MCF 10A (cell line): ENCODE results near the gene MLC1. TPM values are rescaled to one million over a fixed set of nuclear protein-coding genes. Genes with fewer than 3 reads are reported as not detected.

Experiments used
- BruUV-seq: library from RNA; stranded (reverse); fragments of 400-500 nt; replicated peaks from 2 replicates; lab custom pipeline; 2021; lab: Mats Ljungman, UMichigan
- CTCF ChIA-PET: fragments of 300-600 bp; sonication (Branson Sonifier 250); formaldehyde crosslinking; extraction: SDS; loops from one replicate; lab custom pipeline; 2021; ENCODE audit warnings: antibody characterized with exemption, inconsistent platforms; lab: Yijun Ruan, JAX
- POLR2A ChIA-PET: fragments of 300-600, 350-650 bp; sonication (Branson Sonifier 250); formaldehyde crosslinking; extraction: SDS; loops from one replicate; lab custom pipeline; 2020; ENCODE audit warnings: antibody characterized with exemption, inconsistent platforms; lab: Yijun Ruan, JAX
- DNase-seq: peaks from one replicate; pipeline ENCODE4 v3.0.0-alpha.2; 2018; ENCODE audit not compliant: unreplicated experiment
- H3K27ac Mint-ChIP-seq: one replicate; pipeline ENCODE4 v1.8.0; 2022; ENCODE audit warnings: mild to moderate bottlenecking, low read depth, mixed read lengths; ENCODE audit not compliant: unreplicated experiment
- H3K27me3 Mint-ChIP-seq: one replicate; pipeline ENCODE4 v1.8.0; 2022; ENCODE audit warnings: mixed read lengths; ENCODE audit not compliant: insufficient read depth, unreplicated experiment
- H3K36me3 Mint-ChIP-seq: one replicate; pipeline ENCODE4 v1.8.0; 2022; ENCODE audit warnings: mild to moderate bottlenecking, moderate library complexity, mixed read lengths; ENCODE audit not compliant: insufficient read depth, unreplicated experiment
- H3K4me1 Mint-ChIP-seq: one replicate; pipeline ENCODE4 v1.8.0; 2022; ENCODE audit warnings: mixed read lengths; ENCODE audit not compliant: insufficient read depth, unreplicated experiment
- H3K4me3 Mint-ChIP-seq: one replicate; pipeline ENCODE4 v1.8.0; 2022; ENCODE audit warnings: mild to moderate bottlenecking, moderate library complexity, mixed read lengths; ENCODE audit not compliant: unreplicated experiment
- H3K9me3 Mint-ChIP-seq: one replicate; pipeline ENCODE4 v1.8.0; 2022; ENCODE audit warnings: mixed read lengths; ENCODE audit not compliant: unreplicated experiment
- intact Hi-C: fragments of 100-400 bp; cut with micrococcal nuclease; formaldehyde crosslinking; loops from 2 replicates; pipeline ENCODE4 v1.14.1; 2022
- total RNA-seq: library from RNA; stranded (reverse); gene quantifications from 2 replicates; pipeline ENCODE4 v1.2.3, GENCODE V29; 2022
- TF ChIP-seq, protein P1 (sequence below): fragments of 200-600 bp; IDR thresholded peaks from one replicate; pipeline ENCODE4 v1.8.0; 2022; ENCODE audit warnings: antibody characterized with exemption, mild to moderate bottlenecking; ENCODE audit not compliant: unreplicated experiment

Gene MLC1
- total RNA-seq, 1 experiment from 2014 or later = not detected

DNA sequence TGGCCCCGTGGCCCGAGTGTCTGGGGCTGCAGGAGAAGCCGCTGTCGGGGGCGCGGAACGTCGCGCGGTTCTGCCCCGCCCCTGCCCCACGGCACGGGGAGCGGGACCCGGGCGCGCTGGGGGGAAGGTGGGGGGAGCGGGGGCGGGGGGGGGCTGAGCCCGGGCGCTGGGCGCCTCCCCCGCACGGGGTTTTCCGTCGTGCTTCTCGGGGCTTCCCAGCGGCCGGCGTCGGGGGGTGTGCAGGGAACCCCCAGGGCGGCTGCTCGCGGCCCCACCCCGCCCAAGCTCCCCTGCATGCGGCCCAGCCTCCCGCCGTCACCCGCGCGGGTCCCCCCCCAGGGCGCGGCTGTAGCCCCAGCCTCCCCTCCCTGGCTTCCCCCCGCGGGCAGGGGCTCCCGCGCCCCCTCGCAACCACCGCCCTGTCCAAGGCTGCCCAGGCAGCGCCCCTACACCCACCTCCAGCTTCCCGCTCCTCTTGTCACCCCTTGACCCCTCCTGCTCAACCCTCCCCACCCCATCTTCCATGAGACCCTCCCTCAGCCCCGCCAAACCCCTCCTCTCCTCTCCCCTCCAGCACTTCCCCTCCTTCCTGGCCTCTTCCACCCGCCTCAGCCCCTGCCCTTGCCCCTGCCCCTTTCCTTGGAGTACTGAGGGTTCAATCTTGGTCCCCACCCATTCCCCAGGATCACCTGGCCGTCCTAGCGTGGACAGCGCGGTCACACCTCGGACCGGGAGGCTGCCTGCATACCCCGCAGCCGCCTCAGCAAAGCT, 74.4 kb downstream of the MLC1 start:
- TF ChIP-seq, protein P1, sequence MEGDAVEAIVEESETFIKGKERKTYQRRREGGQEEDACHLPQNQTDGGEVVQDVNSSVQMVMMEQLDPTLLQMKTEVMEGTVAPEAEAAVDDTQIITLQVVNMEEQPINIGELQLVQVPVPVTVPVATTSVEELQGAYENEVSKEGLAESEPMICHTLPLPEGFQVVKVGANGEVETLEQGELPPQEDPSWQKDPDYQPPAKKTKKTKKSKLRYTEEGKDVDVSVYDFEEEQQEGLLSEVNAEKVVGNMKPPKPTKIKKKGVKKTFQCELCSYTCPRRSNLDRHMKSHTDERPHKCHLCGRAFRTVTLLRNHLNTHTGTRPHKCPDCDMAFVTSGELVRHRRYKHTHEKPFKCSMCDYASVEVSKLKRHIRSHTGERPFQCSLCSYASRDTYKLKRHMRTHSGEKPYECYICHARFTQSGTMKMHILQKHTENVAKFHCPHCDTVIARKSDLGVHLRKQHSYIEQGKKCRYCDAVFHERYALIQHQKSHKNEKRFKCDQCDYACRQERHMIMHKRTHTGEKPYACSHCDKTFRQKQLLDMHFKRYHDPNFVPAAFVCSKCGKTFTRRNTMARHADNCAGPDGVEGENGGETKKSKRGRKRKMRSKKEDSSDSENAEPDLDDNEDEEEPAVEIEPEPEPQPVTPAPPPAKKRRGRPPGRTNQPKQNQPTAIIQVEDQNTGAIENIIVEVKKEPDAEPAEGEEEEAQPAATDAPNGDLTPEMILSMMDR = no peak
- CTCF ChIA-PET = no interaction called here
- intact Hi-C loops = no loop called here

DNA sequence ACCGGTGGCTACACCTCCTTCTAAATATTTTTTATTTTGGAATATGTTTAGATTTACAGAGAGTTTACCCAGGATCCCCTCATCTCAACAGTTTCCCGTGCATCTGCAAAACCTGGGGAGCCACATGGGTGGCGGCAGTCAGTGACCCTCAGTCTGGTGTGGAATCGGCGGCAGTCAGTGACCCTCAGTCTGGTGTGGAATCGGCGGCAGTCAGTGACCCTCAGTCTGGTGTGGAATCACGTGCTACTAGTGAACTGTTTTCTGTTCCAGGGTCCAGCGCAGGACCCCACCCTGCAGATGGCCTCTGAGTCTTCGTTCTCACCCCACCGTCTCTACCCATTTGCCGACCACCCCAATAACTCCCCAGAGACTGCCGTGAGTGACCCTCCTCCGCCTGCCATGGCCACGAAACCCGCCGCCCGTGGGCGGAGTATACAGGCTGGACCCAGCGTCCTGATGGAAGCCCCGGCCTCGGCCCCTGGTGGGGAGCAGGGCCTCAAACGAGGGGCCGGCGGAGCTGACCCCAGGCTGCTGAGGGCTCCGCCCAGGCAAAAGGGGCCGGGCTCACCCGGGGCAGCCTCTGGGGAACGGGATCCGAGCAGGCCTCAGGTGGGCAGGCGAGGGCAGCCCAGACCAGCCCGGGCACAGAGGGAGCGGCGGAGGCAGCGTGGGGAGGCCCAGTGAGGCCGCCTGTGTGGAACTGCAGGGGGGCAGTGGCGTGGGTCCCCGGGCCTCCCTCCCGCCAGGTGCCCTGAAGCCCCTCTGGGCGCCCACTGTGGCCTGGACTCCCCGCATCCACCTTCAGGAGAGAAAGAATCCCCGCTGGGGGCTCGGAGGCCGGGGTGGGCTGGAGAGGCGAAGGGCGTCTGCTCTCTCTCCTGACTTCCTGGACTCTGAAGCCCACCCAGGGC, 75.2 kb downstream of the MLC1 start:
- Mint-ChIP-seq H3K27ac (no peak overlapping the region), H3K27me3 (no peaks in the 10 kb centered on the region), H3K4me1 (no peaks in the 10 kb centered on the region), H3K36me3 (no peaks in the 10 kb centered on the region), H3K9me3 (no peaks in the 10 kb centered on the region), H3K4me3 (no peak overlapping the region)
- intact Hi-C loops = no loop called here
- CTCF ChIA-PET = no interaction called here
- TF ChIP-seq, protein P1 = no peak
- no peak for DNase-seq
- BruUV-seq = no TSS peak
- POLR2A ChIA-PET = no interaction called here

More for the DNA sequence above, 74.4 kb downstream of the MLC1 start:
- H3K27me3 Mint-ChIP-seq = no peaks in the 10 kb centered on the region
- POLR2A ChIA-PET = no interaction called here
- no TSS peak for BruUV-seq
- H3K27ac Mint-ChIP-seq = no peak overlapping the region
- no peaks in the 10 kb centered on the region for H3K9me3 Mint-ChIP-seq
- no peak overlapping the region for H3K4me3 Mint-ChIP-seq
- DNase-seq = no peak
- H3K36me3 Mint-ChIP-seq = no peaks in the 10 kb centered on the region
- H3K4me1 Mint-ChIP-seq = no peaks in the 10 kb centered on the region

Other genes starting within 250 kb of the MLC1 start
- 15.9 and 16.4 TPM in 2 replicates for gene ZBED4, start 231.6 kb downstream of the MLC1 start, total RNA-seq
- gene ALG12, start 167.0 kb downstream of the MLC1 start, total RNA-seq = 16.6 and 18.2 TPM in 2 replicates
- gene CRELD2, start 166.8 kb downstream of the MLC1 start, total RNA-seq = 70.7 and 107 TPM in 2 replicates
- 56.3 and 73.5 TPM in 2 replicates for gene PIM3, start 124.7 kb downstream of the MLC1 start, total RNA-seq
- gene IL17REL, start 72.7 kb downstream of the MLC1 start, total RNA-seq = not detected in 2 replicates
- not detected in 2 replicates for gene TTLL8, start 27.1 kb downstream of the MLC1 start, total RNA-seq
- not detected in 2 replicates for gene MOV10L1, start 4.6 kb upstream of the MLC1 start, total RNA-seq
- 0.77 and 2.7 TPM in 2 replicates for gene PANX2, start 85.3 kb upstream of the MLC1 start, total RNA-seq
- gene TRABD, start 100.5 kb upstream of the MLC1 start, total RNA-seq = 60.6 and 63.8 TPM in 2 replicates
- 16.1 and 21.9 TPM in 2 replicates for gene SELENOO, start 115.6 kb upstream of the MLC1 start, total RNA-seq
- gene TUBGCP6, start 159.6 kb upstream of the MLC1 start, total RNA-seq = 27.6 and 27.9 TPM in 2 replicates
- 27.5 and 29.2 TPM in 2 replicates for gene HDAC10, start 165.8 kb upstream of the MLC1 start, total RNA-seq
- 24.9 and 25.0 TPM in 2 replicates for gene MAPK12, start 176.3 kb upstream of the MLC1 start, total RNA-seq
- gene MAPK11, start 185.0 kb upstream of the MLC1 start, total RNA-seq = 10.4 and 11.9 TPM in 2 replicates
- 199 and 200 TPM in 2 replicates for gene PLXNB2, start 222.2 kb upstream of the MLC1 start, total RNA-seq
- gene DENND6B, start 241.6 kb upstream of the MLC1 start, total RNA-seq = 4.0 and 5.5 TPM in 2 replicates